Astrocyte of the cerebellum (primary cell): ENCODE results near the gene PTPN12.
"Not testable (repeated sequence)": the region's sequence is repeated elsewhere in the genome, so short reads cannot be mapped to it uniquely, and the experiment has no call there.

Experiments used
- DNase-seq: peaks from one replicate; pipeline ENCODE4 v3.0.0-alpha.2; 2011; ENCODE audit warnings: low read depth
- H3K4me3 ChIP-seq: 2 replicates; pipeline ENCODE4 v1.5.1; 2011; ENCODE audit warnings: mild to moderate bottlenecking, low read depth, low read length, moderate library complexity
- CTCF ChIP-seq: IDR thresholded peaks from 2 replicates; pipeline ENCODE4 v1.5.1; 2012; ENCODE audit warnings: low read length, low read depth, moderate library complexity, mild to moderate bottlenecking; ENCODE audit errors: missing control alignments
- in situ Hi-C: cut with HindIII; loops from 2 replicates; pipeline ENCODE4 v1.10.0; 2017; ENCODE audit warnings: low sequenced_read_pairs

PTPN12 gene

GRCh38 chr7:77529279-77529678 is 7.8 kb upstream of the PTPN12 start:
- H3K4me3 ChIP-seq: no peak overlapping the region
- no peak for DNase-seq
- no peak for TF ChIP-seq CTCF
- in situ Hi-C loops: no loop called here

GRCh38 chr7:77531038-77531437 is 6.1 kb upstream of the PTPN12 start:
- DNase-seq: no peak
- in situ Hi-C loops: no loop called here
- H3K4me3 ChIP-seq: no peak overlapping the region
- TF ChIP-seq CTCF: no peak

GRCh38 chr7:77532247-77532646 is 4.8 kb upstream of the PTPN12 start:
- in situ Hi-C loops: no loop called here
- TF ChIP-seq CTCF: no peak
- no peak for DNase-seq
- no peak overlapping the region for H3K4me3 ChIP-seq

- in situ Hi-C loops, H3K4me3 ChIP-seq, DNase-seq: not testable (repeated sequence)
These were observed 4.4 kb upstream of the PTPN12 start for GRCh38 chr7:77532732-77533131.

- in situ Hi-C loops, H3K4me3 ChIP-seq, DNase-seq: not testable (repeated sequence)
These were observed 3.0 kb upstream of the PTPN12 start for GRCh38 chr7:77534046-77534445.

- no peak for TF ChIP-seq CTCF
- in situ Hi-C loops: no loop called here
- H3K4me3 ChIP-seq: peak overlapping the region; percentile 57
- DNase-seq: no peak
These were observed 1.1 kb upstream of the PTPN12 start for GRCh38 chr7:77536017-77536412.

- TF ChIP-seq CTCF: no peak
- DNase-seq: peak; percentile 84
- peak overlapping the region; percentile 57 for H3K4me3 ChIP-seq
- in situ Hi-C loops: no loop called here
These were observed 521 bp upstream of the PTPN12 start for GRCh38 chr7:77536413-77537135.

- in situ Hi-C loops: no loop called here
- H3K4me3 ChIP-seq: peak overlapping the region; percentile 99
- DNase-seq: no peak
- TF ChIP-seq CTCF: no peak
These were observed 734 bp downstream of the PTPN12 start for GRCh38 chr7:77537778-77538280.
